Prostate gland (tissue), 2 donors: Measurements from ENCODE around the gene XPNPEP2.

Experiments
- POLR2A ChIP-seq: fragments of 450-650 bp; IDR thresholded peaks from one replicate; pipeline ENCODE4 v1.6.1; 2016; ENCODE audit warnings: antibody characterized with exemption, mild to moderate bottlenecking
- TF ChIP-seq, protein P1 (sequence below), 4 experiments: fragments of 200-600 bp in 2 of 4; fragments of 450-650 bp in 2 of 4; sonication (generic) in 2 of 4; IDR thresholded peaks; 1 replicate in 3 of 4; 2 replicates in 1 of 4; pipeline ENCODE4 v1.5.1; 2016 to 2019; ENCODE audit warnings: antibody characterized with exemption in 4 of 4, mild to moderate bottlenecking in 2 of 4, moderate library complexity in 2 of 4

DNA sequence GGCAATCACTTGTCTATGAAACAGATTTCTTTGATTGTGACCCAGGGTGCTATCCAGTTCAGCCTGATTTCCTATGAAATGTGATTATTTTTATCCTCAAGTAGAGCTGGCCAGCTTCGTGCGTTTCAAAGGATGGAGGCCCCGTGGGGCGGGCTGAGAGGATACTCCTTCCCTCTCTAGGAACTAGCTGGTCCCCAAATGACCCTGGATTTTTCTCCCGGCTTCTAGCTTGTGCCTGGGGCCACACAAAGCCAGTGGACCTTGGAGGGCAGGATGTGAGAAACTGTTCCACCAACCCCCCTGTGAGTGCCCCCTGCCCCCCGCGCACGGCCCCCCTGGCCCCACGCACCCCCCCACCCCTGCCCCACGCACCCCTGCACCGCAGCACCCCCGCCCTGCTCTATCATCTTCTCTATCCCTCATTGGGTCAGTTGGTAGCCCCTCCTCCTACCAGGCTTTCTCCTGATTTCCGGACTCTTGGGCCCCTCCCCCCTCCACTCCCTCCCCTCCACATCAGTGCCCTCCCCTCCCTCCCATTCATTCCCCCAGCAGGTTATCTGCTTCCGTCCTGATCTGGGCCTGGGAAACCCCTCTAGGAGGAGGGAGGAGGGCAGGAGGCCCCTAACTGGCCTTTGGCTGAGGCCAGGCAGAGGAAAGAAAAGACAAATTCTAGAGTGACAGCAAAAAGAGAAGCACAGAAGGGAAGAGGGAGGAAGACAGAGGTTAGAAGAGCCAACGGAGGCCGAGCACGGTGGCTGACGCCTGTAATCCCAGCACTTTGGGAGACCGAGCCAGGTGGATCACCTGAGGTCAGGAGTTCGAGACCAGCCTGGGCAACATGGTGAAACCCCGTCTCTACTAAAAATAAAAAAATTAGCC lies 3.3 kb downstream of the XPNPEP2 start:
- TF ChIP-seq, protein P1, sequence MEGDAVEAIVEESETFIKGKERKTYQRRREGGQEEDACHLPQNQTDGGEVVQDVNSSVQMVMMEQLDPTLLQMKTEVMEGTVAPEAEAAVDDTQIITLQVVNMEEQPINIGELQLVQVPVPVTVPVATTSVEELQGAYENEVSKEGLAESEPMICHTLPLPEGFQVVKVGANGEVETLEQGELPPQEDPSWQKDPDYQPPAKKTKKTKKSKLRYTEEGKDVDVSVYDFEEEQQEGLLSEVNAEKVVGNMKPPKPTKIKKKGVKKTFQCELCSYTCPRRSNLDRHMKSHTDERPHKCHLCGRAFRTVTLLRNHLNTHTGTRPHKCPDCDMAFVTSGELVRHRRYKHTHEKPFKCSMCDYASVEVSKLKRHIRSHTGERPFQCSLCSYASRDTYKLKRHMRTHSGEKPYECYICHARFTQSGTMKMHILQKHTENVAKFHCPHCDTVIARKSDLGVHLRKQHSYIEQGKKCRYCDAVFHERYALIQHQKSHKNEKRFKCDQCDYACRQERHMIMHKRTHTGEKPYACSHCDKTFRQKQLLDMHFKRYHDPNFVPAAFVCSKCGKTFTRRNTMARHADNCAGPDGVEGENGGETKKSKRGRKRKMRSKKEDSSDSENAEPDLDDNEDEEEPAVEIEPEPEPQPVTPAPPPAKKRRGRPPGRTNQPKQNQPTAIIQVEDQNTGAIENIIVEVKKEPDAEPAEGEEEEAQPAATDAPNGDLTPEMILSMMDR (IDR thresholded peaks at IDR 0.05): no peak
- no peak for TF ChIP-seq POLR2A
